IMR-90 (cell line): Measurements from ENCODE around the gene FKBP14. TPM values are rescaled to one million over a fixed set of nuclear protein-coding genes. Genes with fewer than 3 reads are reported as not detected.

Experiments used
- ATAC-seq: fragments of 200-7000 bp; cut with Tn5 transposase; 2 replicates; pipeline ENCODE4 v1.9.1; 2020; ENCODE audit warnings: low read depth, mild to moderate bottlenecking, moderate library complexity
- BruUV-seq: library from RNA; stranded (reverse); fragments of 400-500 nt; replicated peaks from 2 replicates; lab custom pipeline; 2021; lab: Mats Ljungman, UMichigan
- CTCF ChIA-PET: fragments of 300-600 bp; formaldehyde crosslinking; extraction: SDS; loops from one replicate; lab custom pipeline; 2021; ENCODE audit warnings: antibody characterized with exemption; lab: Yijun Ruan, JAX
- POLR2A ChIA-PET: fragments of 300-600 bp; sonication (Branson Sonifier 250); formaldehyde crosslinking; loops from one replicate; lab custom pipeline; 2022; ENCODE audit warnings: antibody characterized with exemption; ENCODE audit not compliant: unreplicated experiment; lab: Charles Lee
- DNase-seq: peaks from one replicate; pipeline ENCODE4 v3.0.0; 2013
- H2AFZ ChIP-seq: replicated peaks from 2 replicates; pipeline ENCODE3; 2013; ENCODE audit warnings: low read length, mild to moderate bottlenecking; ENCODE audit not compliant: poor library complexity
- H2AK5ac ChIP-seq: 2 replicates; pipeline ENCODE4 v1.6.1; 2013; ENCODE audit warnings: low read depth, low read length, inconsistent platforms
- H2AK9ac ChIP-seq: replicated peaks from 2 replicates; pipeline ENCODE3; 2013; ENCODE audit warnings: mild to moderate bottlenecking, low read depth, low read length, moderate library complexity; ENCODE audit not compliant: poor library complexity
- H2BK120ac ChIP-seq: 2 replicates; pipeline ENCODE4 v1.6.1; 2013; ENCODE audit warnings: low read depth, low read length, inconsistent platforms
- H2BK15ac ChIP-seq: 3 replicates; pipeline ENCODE4 v1.6.1; 2013; ENCODE audit warnings: low read depth, low read length, inconsistent platforms
- H2BK20ac ChIP-seq: 2 replicates; pipeline ENCODE4 v1.6.1; 2013; ENCODE audit warnings: low read depth, mild to moderate bottlenecking, inconsistent platforms, low read length, moderate library complexity
- H2BK5ac ChIP-seq: 2 replicates; pipeline ENCODE4 v1.6.1; 2013; ENCODE audit warnings: mild to moderate bottlenecking, low read depth, low read length, inconsistent platforms; ENCODE audit not compliant: poor library complexity, severe bottlenecking
- H3K14ac ChIP-seq: replicated peaks from 2 replicates; pipeline ENCODE4 v1.6.1; 2013; ENCODE audit warnings: low read depth, low read length, inconsistent platforms
- H3K18ac ChIP-seq: 2 replicates; pipeline ENCODE4 v1.6.1; 2013; ENCODE audit warnings: low read depth, low read length, control low read depth
- H3K23ac ChIP-seq: 2 replicates; pipeline ENCODE4 v1.6.1; 2013; ENCODE audit warnings: low read depth, low read length, inconsistent platforms
- H3K27ac ChIP-seq: 2 replicates; pipeline ENCODE4 v1.5.1; 2013; ENCODE audit warnings: mild to moderate bottlenecking, control low read depth, low read length; ENCODE audit not compliant: insufficient read depth
- H3K27me3 ChIP-seq: 2 replicates; pipeline ENCODE4 v1.6.1; 2013; ENCODE audit warnings: low read length; ENCODE audit not compliant: control insufficient read depth, insufficient read depth
- H3K36me3 ChIP-seq: 2 replicates; pipeline ENCODE4 v1.6.1; 2013; ENCODE audit warnings: low read length, mixed read lengths; ENCODE audit not compliant: control insufficient read depth, insufficient read depth
- H3K4ac ChIP-seq: 2 replicates; pipeline ENCODE4 v1.6.1; 2013; ENCODE audit warnings: low read depth, low read length, inconsistent platforms
- H3K4me1 ChIP-seq: 2 replicates; pipeline ENCODE4 v1.6.1; 2013; ENCODE audit warnings: low read length, mixed read lengths; ENCODE audit not compliant: control insufficient read depth, insufficient read depth
- H3K4me2 ChIP-seq: 2 replicates; pipeline ENCODE4 v1.6.1; 2013; ENCODE audit warnings: low read depth, mild to moderate bottlenecking, control low read depth, low read length, moderate library complexity
- H3K4me3 ChIP-seq: 2 replicates; pipeline ENCODE4 v1.5.1; 2013; ENCODE audit warnings: low read depth, mild to moderate bottlenecking, control low read depth, low read length, moderate library complexity; ENCODE audit not compliant: insufficient read depth
- H3K56ac ChIP-seq: 2 replicates; pipeline ENCODE4 v1.6.1; 2013; ENCODE audit warnings: low read length, inconsistent platforms; ENCODE audit not compliant: insufficient read depth; ENCODE audit errors: extremely low read depth
- H3K79me1 ChIP-seq, 2 experiments: 2 replicates each; pipeline ENCODE4 v1.6.1; 2013; ENCODE audit warnings: low read length in 2 of 2, inconsistent platforms in 1 of 2, low read depth in 1 of 2
- H3K9ac ChIP-seq: 2 replicates; pipeline ENCODE4 v1.6.1; 2013; ENCODE audit warnings: low read depth, low read length, control low read depth
- H3K9me1 ChIP-seq: 2 replicates; pipeline ENCODE4 v1.6.1; 2013; ENCODE audit warnings: low read length, inconsistent platforms; ENCODE audit not compliant: insufficient read depth
- H3K9me3 ChIP-seq: 2 replicates; pipeline ENCODE4 v1.6.1; 2013; ENCODE audit warnings: low read length; ENCODE audit not compliant: control insufficient read depth, insufficient read depth
- H4K20me1 ChIP-seq: 2 replicates; pipeline ENCODE4 v1.6.1; 2013; ENCODE audit warnings: low read length, inconsistent platforms; ENCODE audit not compliant: insufficient read depth
- H4K5ac ChIP-seq: 2 replicates; pipeline ENCODE4 v1.6.1; 2013; ENCODE audit warnings: mild to moderate bottlenecking, low read depth, low read length, control low read depth
- H4K8ac ChIP-seq, 2 experiments: 2 replicates each; pipeline ENCODE4 v1.6.1; 2013; ENCODE audit warnings: low read depth in 2 of 2, low read length in 2 of 2, control low read depth in 1 of 2, inconsistent platforms in 1 of 2
- H4K91ac ChIP-seq: 2 replicates; pipeline ENCODE4 v1.6.1; 2013; ENCODE audit warnings: low read depth, low read length, inconsistent platforms; ENCODE audit not compliant: insufficient read depth
- CEBPB ChIP-seq: IDR thresholded peaks from 2 replicates; pipeline ENCODE4 v1.6.1; 2012; ENCODE audit warnings: low read depth, low read length, improper control_type of control experiment
- CHD1 ChIP-seq: IDR thresholded peaks from 2 replicates; pipeline ENCODE4 v1.6.1; 2012; ENCODE audit warnings: low read depth, low read length, improper control_type of control experiment
- MAFK ChIP-seq: IDR thresholded peaks from 2 replicates; pipeline ENCODE4 v1.6.1; 2012; ENCODE audit warnings: low read depth, low read length, improper control_type of control experiment
- POLR2A ChIP-seq: IDR thresholded peaks from 2 replicates; pipeline ENCODE4 v1.6.1; 2012; ENCODE audit warnings: mild to moderate bottlenecking, low read depth, low read length
- RCOR1 ChIP-seq: IDR thresholded peaks from 2 replicates; pipeline ENCODE4 v1.6.1; 2012; ENCODE audit warnings: mild to moderate bottlenecking, low read length, improper control_type of control experiment; ENCODE audit not compliant: insufficient replicate concordance
- WGBS, 2 experiments: methylation state at CpG; one replicate each; pipeline versions ENCODE4 v1.1.5 to v1.1.7; 2013; ENCODE audit warnings: missing lambda C conversion rate in 2 of 2; ENCODE audit not compliant: insufficient read length in 1 of 2; ENCODE audit errors: extremely low coverage in 2 of 2; 5-methylcytosine and 5-hydroxymethylcytosine counted together
- dilution Hi-C: fragments of 300-500 bp; cut with HindIII; formaldehyde crosslinking; loops from one replicate; pipeline ENCODE4 v1.14.3; 2018; ENCODE audit warnings: low sequenced_read_pairs; ENCODE audit not compliant: unreplicated experiment
- in situ Hi-C: fragments of 300-500 bp; cut with MboI; formaldehyde crosslinking; loops from 3 replicates; pipeline ENCODE4 v1.14.3; 2019; ENCODE audit warnings: low sequenced_read_pairs, inconsistent platforms, mixed read lengths
- intact Hi-C: fragments of 100-400 bp; cut with micrococcal nuclease; formaldehyde crosslinking; loops from 2 replicates; pipeline ENCODE4 v1.10.0; 2022
- polyA plus RNA-seq, 3 experiments: library from polyadenylated mRNA; depleted of rRNA; stranded (reverse); fragments of >200 nt; gene quantifications; 2 replicates each; pipeline ENCODE4 v1.2.3, GENCODE V29; 2012; ENCODE audit warnings: low replicate concordance in 1 of 3
- total RNA-seq: library from RNA; depleted of rRNA; stranded (reverse); fragments of >200 nt; gene quantifications from 2 replicates; pipeline ENCODE4 v1.2.3, GENCODE V29; 2012

FKBP14 gene
- total and polyA plus RNA-seq, 2 of the 4 experiments (the other 2 are of a cell fraction) = 26.3 to 27.1 TPM

DNA sequence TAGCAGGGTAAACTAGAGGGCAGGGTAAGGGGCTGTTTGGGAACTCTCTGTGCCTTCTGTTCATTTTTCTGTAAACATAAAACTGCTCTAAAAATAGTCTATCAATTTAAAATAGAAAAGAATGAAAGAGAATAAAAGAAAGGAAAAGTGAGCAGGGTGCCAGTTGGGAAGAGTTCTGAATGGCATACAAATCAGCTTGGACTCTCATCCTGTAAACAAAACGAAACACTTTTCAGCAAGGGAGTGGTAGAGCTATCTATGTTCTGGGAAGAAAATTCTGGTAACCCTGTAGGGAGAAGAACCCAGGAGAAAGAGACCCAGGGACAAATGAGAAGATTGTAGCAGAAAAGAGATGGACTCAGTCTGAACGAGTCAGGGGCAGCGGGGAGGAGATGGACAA lies 61.5 kb downstream of the FKBP14 start:
- peaks cover 33% of the 10 kb centered on the region for H4K20me1 ChIP-seq
- POLR2A ChIA-PET = no interaction called here
- in situ Hi-C loops = no loop called here
- no peak overlapping the region for H2BK5ac ChIP-seq
- H3K4me1 ChIP-seq = peaks cover 2% of the 10 kb centered on the region; the same call in 1 of the 2 replicates
- H3K9me3 ChIP-seq = no peaks in the 10 kb centered on the region
- WGBS, 2 experiments = 96% methylated on average over 3 of the region's 3 CpGs; no CpG with 5 or more reads in 1 of the 2 experiments
- no peak overlapping the region for H3K27ac ChIP-seq
- H2BK120ac ChIP-seq = no peak overlapping the region
- TF ChIP-seq CEBPB (no peak), RCOR1 (no peak), MAFK (no peak), POLR2A (no peak), CHD1 (no peak)
- peaks cover 8% of the 10 kb centered on the region for H3K9me1 ChIP-seq
- no peak overlapping the region for H3K4me3 ChIP-seq
- H3K23ac ChIP-seq = no peak overlapping the region
- BruUV-seq = no TSS peak
- no peak overlapping the region for H3K14ac ChIP-seq
- no peak overlapping the region for H2AFZ ChIP-seq
- H3K79me1 ChIP-seq = peaks cover 14 to 58% of the 10 kb centered on the region in 2 experiments
- no peak for ATAC-seq
- no peak overlapping the region for H3K18ac ChIP-seq
- no peak overlapping the region for H3K56ac ChIP-seq
- H2BK20ac ChIP-seq = no peak overlapping the region
- H4K8ac ChIP-seq = no peak overlapping the region
- no peak overlapping the region for H3K9ac ChIP-seq
- H3K27me3 ChIP-seq = no peaks in the 10 kb centered on the region
- no peak overlapping the region for H3K4ac ChIP-seq
- no peak overlapping the region for H2AK9ac ChIP-seq
- CTCF ChIA-PET = no interaction called here
- no peak overlapping the region for H2BK15ac ChIP-seq
- H4K91ac ChIP-seq = no peak overlapping the region
- no peak overlapping the region for H2AK5ac ChIP-seq
- no peak overlapping the region for H3K4me2 ChIP-seq
- dilution Hi-C loops = no loop called here
- H3K36me3 ChIP-seq = peaks cover 25% of the 10 kb centered on the region
- no peak for DNase-seq
- intact Hi-C loops = no loop called here
- no peak overlapping the region for H4K5ac ChIP-seq
